Measurements from ENCODE around the gene ARPC5. TPM values are rescaled to one million over a fixed set of nuclear protein-coding genes. Genes with fewer than 3 reads are reported as not detected.

ARPC5 gene
- total and polyA plus RNA-seq, 10 of the 15 experiments (the other 5 are each of a cell fraction or from before 2014, with no cell fraction given) = 238 to 784 (median 309) TPM

- 10% methylated on average over 8 of the region's 8 CpGs for WGBS (ENCODE audit: insufficient coverage, insufficient replicate concordance, low lambda C conversion rate, missing lambda C conversion rate)
- POLR2A ChIA-PET = interaction anchor here (0.7 to 1.5 kb wide), 9 partner anchors 8 to 968 kb away, joined by 3 to 13 read pairs (median 5); partner anchors contain the start of gene NCF2
- TF ChIP-seq CTCF (IDR thresholded peaks at IDR 0.05 in 2 of 3, conservative IDR thresholded peaks at IDR 0.05 in 1 of 3; ENCODE audit: control insufficient read depth in 2 of 3, extremely low read depth in 1 of 3, insufficient read depth in 1 of 3, low read depth in 3 of 3, low read length in 3 of 3) (peak; percentile 34; a peak in 4 of 6 replicates), ETV6 (conservative IDR thresholded peaks at IDR 0.05 in 1 of 2, IDR thresholded peaks at IDR 0.05 in 1 of 2; ENCODE audit: borderline replicate concordance in 1 of 2, low read depth in 1 of 2) (peak in 1 of 2 experiments; percentile 47; a peak in 1 of 4 replicates), HDGF (IDR thresholded peaks at IDR 0.05) (0 out of 2 replicates have a peak, but pooled peaks have one; percentile 45), SMC3 (IDR thresholded peaks at IDR 0.05; ENCODE audit: borderline replicate concordance, low read length) (peak; percentile 22; the same call in 1 of the 2 replicates), E2F4 (IDR thresholded peaks at IDR 0.05; ENCODE audit: low read depth, low read length) (no peak), IKZF1 (conservative IDR thresholded peaks at IDR 0.05) (peak; percentile 50), IKZF2 (IDR thresholded peaks at IDR 0.05) (0 out of 4 replicates have a peak, but pooled peaks of 1 of the 2 experiments have one; percentile 22), RUNX3 (IDR thresholded peaks at IDR 0.05; ENCODE audit: low read length) (no peak), HCFC1 (IDR thresholded peaks at IDR 0.05; ENCODE audit: low read length) (0 out of 2 replicates have a peak, but pooled peaks have one; percentile 25), SPI1 (IDR thresholded peaks at IDR 0.05; ENCODE audit: borderline replicate concordance, insufficient read depth, low read depth, low read length) (peak; percentile 54; the same call in 1 of the 2 replicates), USF2 (IDR thresholded peaks at IDR 0.05; ENCODE audit: borderline replicate concordance, low read depth, low read length) (no peak), RAD21 (IDR thresholded peaks at IDR 0.05; ENCODE audit: insufficient read depth, low read depth, low read length) (peak; percentile 32; the same call in 1 of the 2 replicates)
- intact Hi-C loops (cut with micrococcal nuclease; ENCODE audit: unreplicated experiment) = no loop called here
- in situ Hi-C loops (cut with MboI) = no loop called here
- Histone ChIP-seq H3K79me2 (ENCODE audit: control insufficient read depth, insufficient read depth, low read length) (no peaks in the 10 kb centered on the region), H4K20me1 (ENCODE audit: control insufficient read depth, insufficient read depth) (no peaks in the 10 kb centered on the region), H3K27me3 (replicated peaks in 1 of 2; ENCODE audit: control insufficient read depth in 2 of 2, insufficient read depth in 2 of 2, low read length in 1 of 2) (no peaks in the 10 kb centered on the region), H3K4me3 (no peak overlapping the region), H3K27ac (ENCODE audit: control insufficient read depth, insufficient read depth) (no peak overlapping the region), H3K4me2 (ENCODE audit: control insufficient read depth, insufficient read depth) (peak overlapping the region; percentile 36), H3K4me1 (ENCODE audit: control insufficient read depth, insufficient read depth, low read length) (peaks cover 7% of the 10 kb centered on the region), H3K36me3 (ENCODE audit: control insufficient read depth in 2 of 2, insufficient read depth in 2 of 2, low read length in 1 of 2) (peaks cover 3 to 19% of the 10 kb centered on the region in 2 experiments; a peak in 2 of 4 replicates), H2AFZ (ENCODE audit: control insufficient read depth, low read depth, low read length) (peak overlapping the region; percentile 29), H3K9me3 (replicated peaks; ENCODE audit: control insufficient read depth, insufficient read depth, low read length) (no peaks in the 10 kb centered on the region), H3K9ac (ENCODE audit: control insufficient read depth, insufficient read depth, low read length) (no peak overlapping the region)
- no peak for DNase-seq (ENCODE audit: low read depth, low spot score)
- peak; percentile 27 for FAIRE-seq
- RAD21 ChIA-PET (ENCODE audit: unreplicated experiment) = interaction anchor here (0.8 to 2.9 kb wide), 13 partner anchors 8 to 105 kb away, joined by 3 to 12 read pairs (median 5); partner anchors contain the start of gene NCF2
- peak; percentile 63 for ATAC-seq
- CTCF ChIA-PET = interaction anchor here (0.5 to 4.1 kb wide), 21 partner anchors 9 to 298 kb away, joined by 3 to 18 read pairs (median 5); partner anchors contain the start of gene NCF2
- SMC1A ChIA-PET (ENCODE audit: uncharacterized antibody, unreplicated experiment) = interaction anchor here (0.7 to 4.8 kb wide), 27 partner anchors 8 to 897 kb away, joined by 3 to 50 read pairs (median 4); partner anchors contain the start of gene NCF2
- no TSS peak for BruUV-seq (replicated peaks)
Observed at GRCh38 chr1:183580281-183580682, 55.3 kb downstream of the ARPC5 start.

Data from GM12878 (cell line).